Gastrocnemius medialis (tissue), 4 donors: ENCODE data around the gene LIN54. TPM values are rescaled to one million over a fixed set of nuclear protein-coding genes. Genes with fewer than 3 reads are reported as not detected.

Experiments
- ATAC-seq, 2 donors: fragments of 150-250 bp; one replicate each; pipeline ENCODE4 v1.9.1; 2016
- DNase-seq, 2 donors: peaks; one replicate each; pipeline ENCODE4 v3.0.0-alpha.2; 2019
- H3K27ac ChIP-seq, 4 donors: fragments of 200-600 bp; sonication (generic); 1 replicate in 1 of 4; 2 replicates in 3 of 4; pipeline ENCODE4 v1.5.1; 2016 to 2018; ENCODE audit warnings: mild to moderate bottlenecking in 2 of 4, moderate library complexity in 1 of 4
- H3K27me3 ChIP-seq, 3 donors: fragments of 200-600 bp; sonication (generic) in 2 of 3; 1 replicate in 1 of 3; 2 replicates in 2 of 3; pipeline versions ENCODE4 v1.5.1 to v1.6.0; 2016 to 2019; ENCODE audit warnings: mild to moderate bottlenecking in 1 of 3, moderate library complexity in 1 of 3
- H3K36me3 ChIP-seq, 2 donors: fragments of 200-600 bp; sonication (generic) in 1 of 2; one replicate each; pipeline ENCODE4 v1.5.1; 2017 to 2018
- H3K4me1 ChIP-seq, 2 donors: fragments of 200-600 bp; sonication (generic) in 1 of 2; one replicate each; pipeline ENCODE4 v1.5.1; 2016 to 2017; ENCODE audit warnings: mild to moderate bottlenecking in 2 of 2
- H3K4me3 ChIP-seq, 4 donors: fragments of 200-600 bp; sonication (generic) in 3 of 4; 1 replicate in 1 of 4; 2 replicates in 3 of 4; pipeline ENCODE4 v1.5.1; 2016 to 2019; ENCODE audit warnings: mild to moderate bottlenecking in 2 of 4
- H3K9me3 ChIP-seq, 3 donors: fragments of 200-600 bp; sonication (generic) in 2 of 3; 1 replicate in 1 of 3; 2 replicates in 2 of 3; pipeline ENCODE4 v1.5.1; 2016 to 2019
- CTCF ChIP-seq, 5 experiments: fragments of 450-650 bp in 3 of 5; fragments of 200-600 bp in 2 of 5; sonication (generic) in 2 of 5; IDR thresholded peaks in 4 of 5; conservative IDR thresholded peaks in 1 of 5; 1 replicate in 4 of 5; 2 replicates in 1 of 5; pipeline ENCODE4 v1.5.1; 2016 to 2019; ENCODE audit warnings: antibody characterized with exemption in 5 of 5, mild to moderate bottlenecking in 3 of 5, moderate library complexity in 3 of 5
- POLR2A ChIP-seq, 2 donors: fragments of 450-650 bp; IDR thresholded peaks; one replicate each; pipeline ENCODE4 v1.6.1; 2017; ENCODE audit warnings: antibody characterized with exemption in 2 of 2, mild to moderate bottlenecking in 2 of 2, moderate library complexity in 2 of 2
- in situ Hi-C, 4 donors: fragments of 200-750 bp; cut with MboI; loops; one replicate each; pipeline versions ENCODE4 v1.15.0 to v1.8.0; 2017; ENCODE audit warnings: low sequenced_read_pairs in 4 of 4
- intact Hi-C: fragments of 100-400 bp; cut with DNase I; formaldehyde crosslinking; loops from one replicate; pipeline ENCODE4 v1.15.1; 2023; ENCODE audit warnings: low total_unique reads
- total RNA-seq, 4 donors: library from RNA; depleted of rRNA; stranded (reverse); fragments of >200 nt; gene quantifications; one replicate each; pipeline versions ENCODE4 v1.1.0 to v1.2.3, GENCODE V29; 2016

Gene LIN54
- total RNA-seq, 4 donors from 2014 or later = 12.0 to 25.0 (median 14.5) TPM

DNA sequence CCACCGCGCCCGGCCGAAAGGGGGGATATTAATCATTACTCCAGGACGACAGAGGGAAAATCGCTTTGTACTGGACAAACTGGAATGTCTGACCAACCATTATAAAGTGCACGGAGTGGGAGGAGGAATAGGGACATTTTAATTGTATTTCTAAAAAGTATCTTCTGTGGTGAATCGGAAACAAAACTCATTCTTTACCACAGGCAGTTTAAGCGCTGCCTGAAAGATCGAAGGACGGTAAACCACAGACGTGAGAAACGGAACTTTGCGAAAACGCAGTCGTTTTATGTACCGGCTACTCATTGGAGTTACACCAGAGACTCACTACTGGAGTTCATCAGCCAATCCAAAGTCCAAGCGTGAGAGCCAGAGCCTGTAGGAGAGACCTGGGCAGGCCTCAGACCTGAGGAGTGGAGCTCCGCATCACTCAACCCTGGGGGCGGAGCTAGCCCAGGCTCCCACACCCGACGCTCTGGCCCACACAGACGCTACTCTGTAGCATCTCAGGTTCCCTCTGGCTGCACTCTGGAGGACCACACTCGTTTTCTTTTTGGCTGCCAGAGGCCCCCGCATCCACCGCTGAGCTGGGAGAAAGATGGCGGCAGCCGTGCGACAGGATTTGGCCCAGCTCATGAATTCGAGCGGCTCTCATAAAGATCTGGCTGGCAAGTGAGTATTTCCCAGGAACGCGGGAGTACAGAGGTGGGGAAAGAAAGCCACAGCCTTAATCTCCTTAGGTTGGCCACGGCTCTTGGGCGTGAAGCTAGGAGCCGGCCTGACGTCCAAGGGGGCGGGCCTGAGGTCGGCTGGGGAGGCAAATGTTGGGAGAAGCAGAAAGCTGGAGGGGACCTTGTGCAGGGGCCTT lies 24.2 kb upstream of the LIN54 start, which contains the start of gene COPS4:
Gene COPS4 (plus strand): TSS at position 554 of the 865 bp plus-strand sequence. CDS start 42 bp downstream, at position 596.
- in situ Hi-C loops = loop anchor here (10.0 to 25.0 kb wide), 4 partner anchors 140 to 427 kb away; partner anchors contain the start of genes HELQ (in 2 of the 4), MRPS18C (in 2 of the 4), COQ2 (in 1 of the 4) and SEC31A (in 1 of the 4)
- H3K36me3 ChIP-seq = no peaks in the 10 kb centered on the region
- DNase-seq = peak; percentile 98 to 99
- H3K4me3 ChIP-seq = peak within 1 kb of the TSS; percentile 84 to 97 (median 90)
- H3K27ac ChIP-seq = peak within 1 kb of the TSS; percentile 91 to 93 (median 92)
- intact Hi-C loops = loop anchor here (1.0 to 2.0 kb wide), 5 partner anchors 22 to 661 kb away; partner anchors contain the start of gene SEC31A
- no peaks in the 10 kb centered on the region for H3K9me3 ChIP-seq
- peaks cover 26 to 33% of the 10 kb centered on the region in 2 donors for H3K4me1 ChIP-seq
- no peaks in the 10 kb centered on the region for H3K27me3 ChIP-seq
- ATAC-seq = peak; percentile 98 to 99
- TF ChIP-seq CTCF (IDR thresholded peaks at IDR 0.05 in 4 of 5, conservative IDR thresholded peaks at IDR 0.05 in 1 of 5) (peak in 4 of 5 experiments; percentile 31 to 68 (median 52)), POLR2A (IDR thresholded peaks at IDR 0.05) (peak; percentile 57 to 79)

GRCh38 chr4:83029688-83030087 lies 19.1 kb upstream of the LIN54 start:
- no peak overlapping the region for H3K27ac ChIP-seq
- TF ChIP-seq POLR2A (IDR thresholded peaks at IDR 0.05) = no peak
- TF ChIP-seq CTCF (IDR thresholded peaks at IDR 0.05 in 4 of 5, conservative IDR thresholded peaks at IDR 0.05 in 1 of 5) = no peak
- DNase-seq (no peak), ATAC-seq (no peak)
- H3K36me3 ChIP-seq = no peaks in the 10 kb centered on the region
- intact Hi-C loops (no loop called here), in situ Hi-C loops (loop anchor here (10.0 to 25.0 kb wide), 4 partner anchors 135 to 433 kb away; partner anchors contain the start of genes HELQ (in 2 of the 4), MRPS18C (in 2 of the 4), COQ2 (in 1 of the 4) and SEC31A (in 1 of the 4))
- H3K9me3 ChIP-seq = peaks cover 0 to 4% (median 0%) of the 10 kb centered on the region in 3 donors
- H3K27me3 ChIP-seq = no peaks in the 10 kb centered on the region
- H3K4me1 ChIP-seq = no peaks in the 10 kb centered on the region
- no peak overlapping the region for H3K4me3 ChIP-seq

- in situ Hi-C loops = loop anchor here in 2 of 4 donors (25.0 kb wide), 1 partner anchor 433 kb away; the partner anchor contains the start of genes HELQ (in 2 of the 2) and MRPS18C (in 2 of the 2)
- H3K9me3 ChIP-seq = peaks cover 0 to 4% (median 0%) of the 10 kb centered on the region in 3 donors
- DNase-seq = no peak
- TF ChIP-seq CTCF (IDR thresholded peaks at IDR 0.05 in 4 of 5, conservative IDR thresholded peaks at IDR 0.05 in 1 of 5) (no peak), POLR2A (IDR thresholded peaks at IDR 0.05) (no peak)
- no peak overlapping the region for H3K27ac ChIP-seq
- H3K27me3 ChIP-seq = no peaks in the 10 kb centered on the region
- H3K4me3 ChIP-seq = no peak overlapping the region
- no peak for ATAC-seq
- H3K4me1 ChIP-seq = no peaks in the 10 kb centered on the region
- H3K36me3 ChIP-seq = no peaks in the 10 kb centered on the region
- intact Hi-C loops = no loop called here
Observed at GRCh38 chr4:83028976-83029375, 18.4 kb upstream of the LIN54 start.

GRCh38 chr4:83025563-83025962 lies 14.9 kb upstream of the LIN54 start:
- Histone ChIP-seq H3K4me1 (no peaks in the 10 kb centered on the region), H3K27ac (no peak overlapping the region), H3K4me3 (no peak overlapping the region), H3K36me3 (no peaks in the 10 kb centered on the region), H3K27me3 (no peaks in the 10 kb centered on the region), H3K9me3 (peaks cover 0 to 4% (median 0%) of the 10 kb centered on the region in 3 donors)
- ATAC-seq (no peak), DNase-seq (no peak)
- in situ Hi-C loops = loop anchor here in 2 of 4 donors (25.0 kb wide), 1 partner anchor 437 kb away; the partner anchor contains the start of genes HELQ (in 2 of the 2) and MRPS18C (in 2 of the 2)
- intact Hi-C loops = no loop called here
- TF ChIP-seq CTCF (IDR thresholded peaks at IDR 0.05 in 4 of 5, conservative IDR thresholded peaks at IDR 0.05 in 1 of 5) (no peak), POLR2A (IDR thresholded peaks at IDR 0.05) (no peak)
